Mesenchymal stem cell (in vitro differentiated cells and primary cell): Measurements from ENCODE around the gene DNAH3.
"Not testable (repeated sequence)": the region's sequence is repeated elsewhere in the genome, so short reads cannot be mapped to it uniquely, and the experiment has no call there.

ENCODE experiments used
- DNase-seq: peaks from one replicate; pipeline ENCODE4 v3.0.0-alpha.2; 2013
- H2AFZ ChIP-seq: one replicate; pipeline ENCODE4 v1.6.1; 2013; ENCODE audit warnings: low read depth, mild to moderate bottlenecking, control low read depth, inconsistent platforms, low read length, moderate library complexity
- H2AK5ac ChIP-seq: 2 replicates; pipeline ENCODE4 v1.6.1; 2013; ENCODE audit warnings: low read length, moderate library complexity, mild to moderate bottlenecking, inconsistent platforms; ENCODE audit not compliant: severe bottlenecking
- H2BK120ac ChIP-seq: one replicate; pipeline ENCODE4 v1.6.1; 2013; ENCODE audit warnings: low read depth, mild to moderate bottlenecking, inconsistent platforms, low read length, moderate library complexity
- H2BK12ac ChIP-seq, 2 experiments: one replicate each; pipeline ENCODE4 v1.6.1; 2013; ENCODE audit warnings: inconsistent platforms in 2 of 2, low read length in 2 of 2, mild to moderate bottlenecking in 2 of 2, moderate library complexity in 2 of 2, control low read depth in 1 of 2
- H2BK15ac ChIP-seq: one replicate; pipeline ENCODE4 v1.6.1; 2013; ENCODE audit warnings: mild to moderate bottlenecking, low read depth, inconsistent platforms; ENCODE audit not compliant: poor library complexity, severe bottlenecking
- H2BK5ac ChIP-seq: 2 replicates; pipeline ENCODE4 v1.6.1; 2013; ENCODE audit warnings: low read depth, mild to moderate bottlenecking, low read length, control low read depth, inconsistent platforms; ENCODE audit not compliant: poor library complexity, severe bottlenecking
- H3K14ac ChIP-seq, 2 experiments: one replicate each; pipeline ENCODE4 v1.6.1; 2013; ENCODE audit warnings: inconsistent platforms in 2 of 2, low read length in 2 of 2, control low read depth in 1 of 2, mild to moderate bottlenecking in 1 of 2, moderate library complexity in 1 of 2
- H3K18ac ChIP-seq, 2 experiments: one replicate each; pipeline ENCODE4 v1.6.1; 2013; ENCODE audit warnings: inconsistent platforms in 2 of 2, low read length in 2 of 2, control low read depth in 1 of 2, low read depth in 1 of 2, mild to moderate bottlenecking in 1 of 2
- H3K23ac ChIP-seq, 2 experiments: one replicate each; pipeline ENCODE4 v1.6.1; 2013; ENCODE audit warnings: inconsistent platforms in 2 of 2, low read length in 2 of 2, mild to moderate bottlenecking in 2 of 2, moderate library complexity in 2 of 2, control low read depth in 1 of 2
- H3K27ac ChIP-seq: 2 replicates; pipeline ENCODE4 v1.5.1; 2013; ENCODE audit warnings: mild to moderate bottlenecking, moderate library complexity, low read length, control low read depth, inconsistent platforms; ENCODE audit not compliant: poor library complexity, severe bottlenecking
- H3K27me3 ChIP-seq, 2 experiments: 2 replicates each; pipeline versions ENCODE4 v1.6.1 to v1.7.0; 2013; ENCODE audit warnings: low read length in 2 of 2, mild to moderate bottlenecking in 2 of 2, moderate library complexity in 2 of 2, control low read depth in 1 of 2, inconsistent platforms in 1 of 2; ENCODE audit not compliant: control insufficient read depth in 1 of 2, insufficient read depth in 1 of 2
- H3K36me3 ChIP-seq, 2 experiments: 2 replicates each; pipeline versions ENCODE4 v1.6.1 to v1.7.0; 2013; ENCODE audit warnings: low read length in 2 of 2, control low read depth in 1 of 2, inconsistent platforms in 1 of 2, low read depth in 1 of 2, mild to moderate bottlenecking in 1 of 2; ENCODE audit not compliant: insufficient read depth in 2 of 2, control insufficient read depth in 1 of 2
- H3K4ac ChIP-seq, 2 experiments: one replicate each; pipeline ENCODE4 v1.6.1; 2013; ENCODE audit warnings: inconsistent platforms in 2 of 2, low read length in 2 of 2, mild to moderate bottlenecking in 2 of 2, moderate library complexity in 2 of 2, control low read depth in 1 of 2, low read depth in 1 of 2
- H3K4me1 ChIP-seq: 2 replicates; pipeline ENCODE4 v1.6.1; 2013; ENCODE audit warnings: low read depth, low read length, control low read depth; ENCODE audit not compliant: control insufficient read depth, insufficient read depth
- H3K4me2 ChIP-seq: 2 replicates; pipeline ENCODE4 v1.6.1; 2013; ENCODE audit warnings: low read length, mild to moderate bottlenecking, inconsistent platforms; ENCODE audit not compliant: poor library complexity, severe bottlenecking
- H3K4me3 ChIP-seq, 2 experiments: 2 replicates each; pipeline versions ENCODE4 v1.5.1 to v1.7.0; 2013; ENCODE audit warnings: low read length in 2 of 2, mild to moderate bottlenecking in 2 of 2, control low read depth in 1 of 2, low read depth in 1 of 2; ENCODE audit not compliant: insufficient read depth in 1 of 2
- H3K79me1 ChIP-seq: replicated peaks from 2 replicates; pipeline ENCODE4 v1.6.1; 2013; ENCODE audit warnings: mild to moderate bottlenecking, control low read depth, low read length, inconsistent platforms; ENCODE audit not compliant: poor library complexity, severe bottlenecking
- H3K9ac ChIP-seq: 2 replicates; pipeline ENCODE4 v1.7.0; 2013; ENCODE audit warnings: mild to moderate bottlenecking, low read length, moderate library complexity
- H3K9me3 ChIP-seq: 2 replicates; pipeline ENCODE4 v1.7.0; 2013; ENCODE audit warnings: mild to moderate bottlenecking, low read length; ENCODE audit not compliant: control insufficient read depth
- H4K8ac ChIP-seq: one replicate; pipeline ENCODE4 v1.6.1; 2013; ENCODE audit warnings: inconsistent platforms, mild to moderate bottlenecking, low read length, moderate library complexity
- H4K91ac ChIP-seq: one replicate; pipeline ENCODE4 v1.6.1; 2013; ENCODE audit warnings: mild to moderate bottlenecking, low read length, inconsistent platforms
- WGBS: methylation state at CpG from one replicate; pipeline ENCODE4 v1.1.7; 2013; ENCODE audit warnings: mixed read lengths; 5-methylcytosine and 5-hydroxymethylcytosine counted together

DNAH3 gene

GRCh38 chr16:20933589-20933988, 217.1 kb downstream of the DNAH3 start:
- no peak overlapping the region for H2BK120ac ChIP-seq
- H3K36me3 ChIP-seq, result no peaks in the 10 kb centered on the region
- no peak overlapping the region for H3K4me3 ChIP-seq
- H3K79me1 ChIP-seq, result no peaks in the 10 kb centered on the region
- H3K4me1 ChIP-seq, result no peaks in the 10 kb centered on the region
- no peak overlapping the region for H3K27ac ChIP-seq
- no peak overlapping the region for H2AK5ac ChIP-seq
- no peak overlapping the region for H3K14ac ChIP-seq
- H3K4me2 ChIP-seq, result no peak overlapping the region
- H2AFZ ChIP-seq, result no peak overlapping the region
- H3K9me3 ChIP-seq, result no peaks in the 10 kb centered on the region
- H2BK12ac ChIP-seq, result no peak overlapping the region
- H4K8ac ChIP-seq, result no peak overlapping the region
- H3K9ac ChIP-seq, result no peak overlapping the region
- H3K4ac ChIP-seq, result no peak overlapping the region
- no peak overlapping the region for H2BK15ac ChIP-seq
- no peaks in the 10 kb centered on the region for H3K27me3 ChIP-seq
- H3K18ac ChIP-seq, result no peak overlapping the region
- no peak overlapping the region for H3K23ac ChIP-seq
- no peak overlapping the region for H2BK5ac ChIP-seq
- no peak for DNase-seq
- H4K91ac ChIP-seq, result no peak overlapping the region

- H3K23ac ChIP-seq, result no peak overlapping the region
- no peak overlapping the region for H4K8ac ChIP-seq
- no peaks in the 10 kb centered on the region for H3K79me1 ChIP-seq
- H3K4me1 ChIP-seq, result no peaks in the 10 kb centered on the region
- no peaks in the 10 kb centered on the region for H3K27me3 ChIP-seq
- H2BK15ac ChIP-seq, result no peak overlapping the region
- peak; percentile 46 for DNase-seq
- no peak overlapping the region for H3K4ac ChIP-seq
- H3K27ac ChIP-seq, result no peak overlapping the region
- no peak overlapping the region for H2BK120ac ChIP-seq
- H3K14ac ChIP-seq, result no peak overlapping the region
- no peak overlapping the region for H4K91ac ChIP-seq
- H2AK5ac ChIP-seq, result no peak overlapping the region
- no peaks in the 10 kb centered on the region for H3K9me3 ChIP-seq
- H3K18ac ChIP-seq, result no peak overlapping the region
- no peak overlapping the region for H2BK5ac ChIP-seq
- no peak overlapping the region for H2AFZ ChIP-seq
- H2BK12ac ChIP-seq, result no peak overlapping the region
- H3K4me2 ChIP-seq, result no peak overlapping the region
- no peaks in the 10 kb centered on the region for H3K36me3 ChIP-seq
- no peak overlapping the region for H3K4me3 ChIP-seq
- H3K9ac ChIP-seq, result no peak overlapping the region
- 77% methylated on average over 4 of the region's 5 CpGs for WGBS
Measured at GRCh38 chr16:20931066-20931600, 219.5 kb downstream of the DNAH3 start.

- no peak overlapping the region for H3K4ac ChIP-seq
- no peak overlapping the region for H3K4me2 ChIP-seq
- H2AK5ac ChIP-seq, result no peak overlapping the region
- H4K91ac ChIP-seq, result no peak overlapping the region
- H4K8ac ChIP-seq, result no peak overlapping the region
- DNase-seq, result no peak
- no peaks in the 10 kb centered on the region for H3K9me3 ChIP-seq
- H3K9ac ChIP-seq, result peak overlapping the region; percentile 1
- no peak overlapping the region for H3K4me3 ChIP-seq
- H3K18ac ChIP-seq, result no peak overlapping the region
- no peaks in the 10 kb centered on the region for H3K27me3 ChIP-seq
- H2BK5ac ChIP-seq, result no peak overlapping the region
- H3K4me1 ChIP-seq, result no peaks in the 10 kb centered on the region
- H3K36me3 ChIP-seq, result peaks cover 2 to 6% of the 10 kb centered on the region in 2 experiments
- 100% methylated on average over 1 of the region's 1 CpG for WGBS
- no peak overlapping the region for H2BK15ac ChIP-seq
- no peaks in the 10 kb centered on the region for H3K79me1 ChIP-seq
- H3K23ac ChIP-seq, result no peak overlapping the region
- H2BK120ac ChIP-seq, result no peak overlapping the region
- no peak overlapping the region for H2BK12ac ChIP-seq
- no peak overlapping the region for H2AFZ ChIP-seq
- no peak overlapping the region for H3K27ac ChIP-seq
- no peak overlapping the region for H3K14ac ChIP-seq
Measured at GRCh38 chr16:20930365-20930690, 220.3 kb downstream of the DNAH3 start.

DNA sequence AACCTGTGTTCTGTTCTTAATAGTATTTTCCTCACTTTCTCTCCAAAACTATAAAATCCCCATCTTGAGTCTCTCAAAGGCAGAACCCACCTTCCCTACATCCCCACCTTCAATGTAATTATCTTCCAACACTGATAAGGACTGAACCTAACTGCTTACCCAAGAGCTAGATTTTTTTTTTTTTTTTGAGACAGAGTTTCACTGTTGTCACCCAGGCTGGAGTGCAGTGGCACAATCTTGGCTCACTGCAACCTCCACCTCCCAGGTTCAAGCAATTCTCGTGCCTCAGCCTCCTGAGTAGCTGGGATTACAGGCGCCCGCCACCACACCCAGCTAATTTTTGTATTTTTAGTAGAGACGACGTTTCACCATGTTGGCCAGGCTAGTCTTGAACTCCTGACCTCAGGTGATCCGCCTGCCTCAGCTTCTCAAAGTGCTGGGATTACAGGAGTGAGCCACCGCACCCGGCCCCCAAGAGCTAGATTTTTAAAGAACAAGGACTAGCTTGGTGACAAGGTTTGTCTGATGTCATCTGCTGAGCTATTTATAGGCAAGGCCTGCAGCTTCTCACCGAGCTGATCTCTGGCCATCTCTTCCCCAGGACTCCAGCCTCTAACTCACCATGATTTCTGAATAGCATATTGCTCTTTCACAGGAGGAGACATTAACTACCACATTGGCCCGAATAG, 220.8 kb downstream of the DNAH3 start:
- H4K91ac ChIP-seq, H2BK5ac ChIP-seq, H2BK15ac ChIP-seq, H2BK120ac ChIP-seq, H3K14ac ChIP-seq, H2AFZ ChIP-seq, H3K18ac ChIP-seq, H4K8ac ChIP-seq, H3K9me3 ChIP-seq, H3K4me2 ChIP-seq, H3K27ac ChIP-seq, H3K36me3 ChIP-seq, H3K27me3 ChIP-seq, H3K4me1 ChIP-seq, H2BK12ac ChIP-seq, H3K4ac ChIP-seq, H3K23ac ChIP-seq, H2AK5ac ChIP-seq, H3K79me1 ChIP-seq, H3K4me3 ChIP-seq: not testable (repeated sequence)
- WGBS, result 82% methylated on average over 10 of the region's 10 CpGs
- DNase-seq, result peak; percentile 50
- H3K9ac ChIP-seq, result peak overlapping the region; percentile 1
